SK-N-MC (cell line): ENCODE measurements around the gene KIRREL1.

Source experiments
- DNase-seq: peaks from one replicate; pipeline ENCODE4 v3.0.0-alpha.2; 2011; ENCODE audit warnings: low read depth, low spot score
- H3K27ac ChIP-seq: fragments of 200-600 bp; sonication (generic); 2 replicates; pipeline ENCODE4 v1.5.1; 2016; ENCODE audit warnings: mixed run types
- H3K36me3 ChIP-seq: fragments of 200-600 bp; sonication (generic); 2 replicates; pipeline ENCODE4 v1.6.1; 2017; ENCODE audit warnings: antibody characterized with exemption, low read length, mixed read lengths; ENCODE audit not compliant: insufficient read depth
- H3K4me3 ChIP-seq: fragments of 200-600 bp; sonication (generic); 2 replicates; pipeline ENCODE4 v1.5.1; 2016
- H3K9ac ChIP-seq: fragments of 200-600 bp; sonication (generic); 2 replicates; pipeline ENCODE4 v1.8.0; 2017; ENCODE audit warnings: mixed run types, mixed read lengths; ENCODE audit not compliant: insufficient read length
- H3K9me3 ChIP-seq: fragments of 200-600 bp; sonication (generic); 2 replicates; pipeline ENCODE4 v1.6.1; 2017; ENCODE audit warnings: low read depth, mild to moderate bottlenecking, antibody characterized with exemption, low read length, moderate library complexity, mixed read lengths
- EZH2 ChIP-seq: fragments of 200-600 bp; sonication (generic); IDR thresholded peaks from one replicate; pipeline ENCODE4 v1.6.1; 2017; ENCODE audit warnings: antibody characterized with exemption
- FOXP2 ChIP-seq: optimal IDR thresholded peaks from 2 replicates; pipeline ENCODE3; 2011; ENCODE audit warnings: mild to moderate bottlenecking, moderate library complexity; ENCODE audit not compliant: insufficient read depth; ENCODE audit errors: extremely low read length, control extremely low read depth
- POLR2AphosphoS5 ChIP-seq: IDR thresholded peaks from 2 replicates; pipeline ENCODE4 v1.6.1; 2012; ENCODE audit warnings: mild to moderate bottlenecking, low read depth, low read length, borderline replicate concordance

The KIRREL1 gene

GRCh38 chr1:157995583-157996169, 2.2 kb downstream of the KIRREL1 start:
- peak overlapping the region; percentile 94 for H3K4me3 ChIP-seq
- no peak overlapping the region for H3K9ac ChIP-seq
- DNase-seq = no peak
- H3K36me3 ChIP-seq = no peaks in the 10 kb centered on the region
- no peak overlapping the region for H3K27ac ChIP-seq
- H3K9me3 ChIP-seq = no peaks in the 10 kb centered on the region
- TF ChIP-seq POLR2AphosphoS5 (no peak), FOXP2 (no peak), EZH2 (no peak)

- Histone ChIP-seq H3K4me3 (no peak overlapping the region), H3K27ac (no peak overlapping the region), H3K9me3 (no peaks in the 10 kb centered on the region), H3K9ac (no peak overlapping the region), H3K36me3 (no peaks in the 10 kb centered on the region)
- TF ChIP-seq POLR2AphosphoS5 (no peak), EZH2 (no peak), FOXP2 (no peak)
- DNase-seq = no peak
Observed at GRCh38 chr1:157996433-157996832, 3.0 kb downstream of the KIRREL1 start.

GRCh38 chr1:158000507-158000906, 7.1 kb downstream of the KIRREL1 start:
- Histone ChIP-seq H3K36me3 (no peaks in the 10 kb centered on the region), H3K9ac (no peak overlapping the region), H3K27ac (no peak overlapping the region), H3K4me3 (no peak overlapping the region), H3K9me3 (no peaks in the 10 kb centered on the region)
- TF ChIP-seq EZH2 (no peak), POLR2AphosphoS5 (no peak), FOXP2 (no peak)
- DNase-seq = no peak

GRCh38 chr1:158002022-158002630, 8.7 kb downstream of the KIRREL1 start:
- TF ChIP-seq EZH2 = no peak
- no peak for TF ChIP-seq POLR2AphosphoS5
- no peak for TF ChIP-seq FOXP2
- Histone ChIP-seq H3K36me3 (no peaks in the 10 kb centered on the region), H3K9ac (no peak overlapping the region)

GRCh38 chr1:158002631-158003405, 9.4 kb downstream of the KIRREL1 start:
- DNase-seq = no peak
- no peak for TF ChIP-seq EZH2
- no peak; the same call in 1 of the 2 replicates for TF ChIP-seq POLR2AphosphoS5
- TF ChIP-seq FOXP2 = no peak
- Histone ChIP-seq H3K9me3 (no peaks in the 10 kb centered on the region), H3K9ac (peak overlapping the region; percentile 35), H3K36me3 (no peaks in the 10 kb centered on the region), H3K27ac (peak overlapping the region; percentile 92), H3K4me3 (peak overlapping the region; percentile 67)

More at GRCh38 chr1:158002022-158002630, 8.7 kb downstream of the KIRREL1 start:
- peak overlapping the region; percentile 92 for H3K27ac ChIP-seq
- no peaks in the 10 kb centered on the region for H3K9me3 ChIP-seq
- DNase-seq = no peak
- H3K4me3 ChIP-seq = peak overlapping the region; percentile 67

GRCh38 chr1:158003406-158003800, 10.0 kb downstream of the KIRREL1 start:
- no peak for TF ChIP-seq FOXP2
- TF ChIP-seq EZH2 = no peak
- no peak for TF ChIP-seq POLR2AphosphoS5
- H3K9me3 ChIP-seq = no peaks in the 10 kb centered on the region
- peak overlapping the region; percentile 92 for H3K27ac ChIP-seq
- H3K4me3 ChIP-seq = peak overlapping the region; percentile 67
- no peaks in the 10 kb centered on the region for H3K36me3 ChIP-seq
- no peak for DNase-seq
- H3K9ac ChIP-seq = peak overlapping the region; percentile 35

GRCh38 chr1:158005224-158005623, 11.8 kb downstream of the KIRREL1 start:
- no peak overlapping the region for H3K27ac ChIP-seq
- no peak overlapping the region for H3K4me3 ChIP-seq
- H3K36me3 ChIP-seq = no peaks in the 10 kb centered on the region
- H3K9me3 ChIP-seq = no peaks in the 10 kb centered on the region
- no peak overlapping the region for H3K9ac ChIP-seq
- TF ChIP-seq EZH2 (no peak), FOXP2 (no peak), POLR2AphosphoS5 (no peak)
- no peak for DNase-seq

GRCh38 chr1:158007180-158007579, 13.7 kb downstream of the KIRREL1 start:
- no peak for DNase-seq
- no peaks in the 10 kb centered on the region for H3K36me3 ChIP-seq
- H3K4me3 ChIP-seq = no peak overlapping the region
- no peaks in the 10 kb centered on the region for H3K9me3 ChIP-seq
- H3K27ac ChIP-seq = no peak overlapping the region
- no peak overlapping the region for H3K9ac ChIP-seq
- TF ChIP-seq POLR2AphosphoS5 (no peak), EZH2 (no peak), FOXP2 (no peak)
